Mammary epithelial cell (primary cell): ENCODE results near the gene SCN1B.

Experiments
- CTCF ChIP-seq, 2 donors: IDR thresholded peaks in 1 of 2; conservative IDR thresholded peaks in 1 of 2; 2 replicates each; pipeline ENCODE4 v1.5.1; 2011 to 2012; ENCODE audit warnings: inconsistent platforms in 2 of 2, low read length in 2 of 2, mild to moderate bottlenecking in 2 of 2, control low read depth in 1 of 2, low read depth in 1 of 2; ENCODE audit not compliant: insufficient read depth in 1 of 2; ENCODE audit errors: extremely low read depth in 1 of 2
- EZH2 ChIP-seq: IDR thresholded peaks from 2 replicates; pipeline ENCODE4 v1.6.1; 2012; ENCODE audit warnings: low read length, inconsistent platforms, borderline replicate concordance

GRCh38 chr19:35034588-35035382 lies 4.5 kb downstream of the SCN1B start:
- TF ChIP-seq CTCF (conservative IDR thresholded peaks at IDR 0.05 in 1 of 2, IDR thresholded peaks at IDR 0.05 in 1 of 2; ENCODE audit: extremely low read depth in 1 of 2, insufficient read depth in 1 of 2, low read depth in 1 of 2, low read length in 2 of 2) (no peak), EZH2 (no peak)
